Neural cell (in vitro differentiated cells): ENCODE data around the gene AGO3.

ENCODE experiments used
- CTCF ChIP-seq: fragments of 450-650 bp; IDR thresholded peaks from 2 replicates; pipeline ENCODE4 v1.5.1; 2014; ENCODE audit warnings: antibody characterized with exemption, mild to moderate bottlenecking, moderate library complexity; ENCODE audit not compliant: poor library complexity, severe bottlenecking
- EP300 ChIP-seq: fragments of 450-650 bp; conservative IDR thresholded peaks from 2 replicates; pipeline ENCODE4 v1.6.1; 2014; ENCODE audit warnings: antibody characterized with exemption, mild to moderate bottlenecking, moderate library complexity; ENCODE audit not compliant: poor library complexity, severe bottlenecking
- EZH2 ChIP-seq: fragments of 200-600, 300-800 bp; shearing (Covaris generic), sonication (generic); IDR thresholded peaks from 2 replicates; pipeline ENCODE4 v1.6.1; 2014; ENCODE audit warnings: antibody characterized with exemption, low read length, borderline replicate concordance, mild to moderate bottlenecking; ENCODE audit not compliant: insufficient read depth, poor library complexity, severe bottlenecking
- POLR2AphosphoS5 ChIP-seq: IDR thresholded peaks from 2 replicates; pipeline ENCODE4 v1.6.1; 2012
- REST ChIP-seq: IDR thresholded peaks from 2 replicates; pipeline ENCODE4 v1.6.1; 2012; ENCODE audit warnings: borderline replicate concordance
- SMC3 ChIP-seq: fragments of 450-650 bp; conservative IDR thresholded peaks from 2 replicates; pipeline ENCODE4 v1.6.1; 2014; ENCODE audit warnings: antibody characterized with exemption, mild to moderate bottlenecking, moderate library complexity; ENCODE audit not compliant: poor library complexity

GRCh38 chr1:36112823-36113222 is 181.9 kb downstream of the AGO3 start:
- TF ChIP-seq CTCF (no peak), EP300 (no peak), SMC3 (no peak), EZH2 (no peak), POLR2AphosphoS5 (no peak), REST (no peak)
